Measurements from ENCODE around the gene OSBPL10.

OSBPL10 gene

GRCh38 chr3:31710123-31710803, 270.8 kb downstream of the OSBPL10 start:
- no peak for TF ChIP-seq CTCF (IDR thresholded peaks at IDR 0.05; ENCODE audit: extremely low read depth, insufficient read depth, missing control alignments)
- in situ Hi-C loops (cut with MboI; ENCODE audit: low pct_unique_long_range_greater_than_20kb, low sequenced_read_pairs, unreplicated experiment): no loop called here
- DNase-seq (ENCODE audit: low spot score): no peak

GRCh38 chr3:31709526-31709925, 271.5 kb downstream of the OSBPL10 start:
- in situ Hi-C loops (cut with MboI; ENCODE audit: low pct_unique_long_range_greater_than_20kb, low sequenced_read_pairs, unreplicated experiment): no loop called here
- DNase-seq (ENCODE audit: low spot score): no peak
- TF ChIP-seq CTCF (IDR thresholded peaks at IDR 0.05; ENCODE audit: extremely low read depth, insufficient read depth, missing control alignments): no peak

GRCh38 chr3:31709005-31709404, 272.1 kb downstream of the OSBPL10 start:
- in situ Hi-C loops (cut with MboI; ENCODE audit: low pct_unique_long_range_greater_than_20kb, low sequenced_read_pairs, unreplicated experiment): no loop called here

GRCh38 chr3:31707286-31707685, 273.8 kb downstream of the OSBPL10 start:
- TF ChIP-seq CTCF (IDR thresholded peaks at IDR 0.05; ENCODE audit: extremely low read depth, insufficient read depth, missing control alignments): no peak
- no peak for DNase-seq (ENCODE audit: low spot score)
- in situ Hi-C loops (cut with MboI; ENCODE audit: low pct_unique_long_range_greater_than_20kb, low sequenced_read_pairs, unreplicated experiment): no loop called here

More at GRCh38 chr3:31709005-31709404, 272.1 kb downstream of the OSBPL10 start:
- TF ChIP-seq CTCF (IDR thresholded peaks at IDR 0.05; ENCODE audit: extremely low read depth, insufficient read depth, missing control alignments): no peak
- DNase-seq (ENCODE audit: low spot score): no peak

GRCh38 chr3:31705736-31706135, 275.3 kb downstream of the OSBPL10 start:
- TF ChIP-seq CTCF (IDR thresholded peaks at IDR 0.05; ENCODE audit: extremely low read depth, insufficient read depth, missing control alignments): no peak
- DNase-seq (ENCODE audit: low spot score): no peak
- in situ Hi-C loops (cut with MboI; ENCODE audit: low pct_unique_long_range_greater_than_20kb, low sequenced_read_pairs, unreplicated experiment): no loop called here

GRCh38 chr3:31704591-31705179, 276.4 kb downstream of the OSBPL10 start:
- DNase-seq (ENCODE audit: low spot score): no peak

More at GRCh38 chr3:31704591-31705179, 276.4 kb downstream of the OSBPL10 start:
- no peak for TF ChIP-seq CTCF (IDR thresholded peaks at IDR 0.05; ENCODE audit: extremely low read depth, insufficient read depth, missing control alignments)
- in situ Hi-C loops (cut with MboI; ENCODE audit: low pct_unique_long_range_greater_than_20kb, low sequenced_read_pairs, unreplicated experiment): no loop called here

Measured in GM13977 (cell line).